ENCODE measurements around the gene ADAM33. TPM values are rescaled to one million over a fixed set of nuclear protein-coding genes. Genes with fewer than 3 reads are reported as not detected.

The ADAM33 gene
- total RNA-seq, 1 experiment from 2014 or later = not detected

DNA sequence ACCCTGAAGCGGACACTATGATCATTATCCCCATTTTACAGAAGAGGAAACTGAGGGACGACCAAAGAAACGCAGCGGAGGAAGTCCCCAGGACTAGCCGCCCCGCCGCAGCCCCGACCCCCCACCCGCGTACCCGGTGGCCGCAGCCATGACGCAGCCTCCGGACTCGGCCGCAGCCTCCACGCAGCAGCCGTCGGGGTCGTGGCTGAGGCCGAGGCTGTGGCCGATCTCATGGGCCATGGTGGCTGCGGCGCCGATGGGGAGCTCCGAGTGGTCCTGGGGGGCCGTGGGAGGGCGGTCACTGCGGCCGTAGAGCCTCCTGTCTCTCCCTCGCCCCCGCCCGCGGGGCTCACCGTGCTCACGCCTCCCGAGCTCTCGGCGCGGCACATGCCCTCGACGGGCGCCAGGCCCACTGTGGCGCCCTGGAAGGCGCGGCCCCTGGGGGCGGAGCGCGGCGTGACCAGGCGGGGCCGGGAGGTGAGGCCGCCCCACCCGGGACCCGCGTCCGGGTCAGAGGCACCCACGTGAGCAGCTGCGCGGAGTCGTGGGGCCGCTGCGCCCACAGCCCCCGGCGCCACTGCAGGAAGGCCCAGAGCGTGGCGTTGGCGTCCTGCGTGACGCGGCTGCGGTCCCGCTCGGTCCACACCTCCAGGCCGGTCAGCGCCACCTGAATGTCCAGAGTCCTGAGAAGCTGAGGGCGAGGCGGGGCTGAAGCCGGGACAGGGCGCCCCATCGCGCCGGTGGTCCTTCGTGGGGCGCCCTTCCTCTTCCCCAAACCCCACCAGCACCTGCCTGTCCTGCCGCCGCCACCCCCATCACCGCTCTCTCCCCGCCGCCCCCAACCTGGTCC is 8.4 kb downstream of the ADAM33 start:
- in situ Hi-C loops (cut with HindIII; ENCODE audit: low sequenced_read_pairs) = no loop called here
- no peak for DNase-seq (ENCODE audit: low spot score)

DNA sequence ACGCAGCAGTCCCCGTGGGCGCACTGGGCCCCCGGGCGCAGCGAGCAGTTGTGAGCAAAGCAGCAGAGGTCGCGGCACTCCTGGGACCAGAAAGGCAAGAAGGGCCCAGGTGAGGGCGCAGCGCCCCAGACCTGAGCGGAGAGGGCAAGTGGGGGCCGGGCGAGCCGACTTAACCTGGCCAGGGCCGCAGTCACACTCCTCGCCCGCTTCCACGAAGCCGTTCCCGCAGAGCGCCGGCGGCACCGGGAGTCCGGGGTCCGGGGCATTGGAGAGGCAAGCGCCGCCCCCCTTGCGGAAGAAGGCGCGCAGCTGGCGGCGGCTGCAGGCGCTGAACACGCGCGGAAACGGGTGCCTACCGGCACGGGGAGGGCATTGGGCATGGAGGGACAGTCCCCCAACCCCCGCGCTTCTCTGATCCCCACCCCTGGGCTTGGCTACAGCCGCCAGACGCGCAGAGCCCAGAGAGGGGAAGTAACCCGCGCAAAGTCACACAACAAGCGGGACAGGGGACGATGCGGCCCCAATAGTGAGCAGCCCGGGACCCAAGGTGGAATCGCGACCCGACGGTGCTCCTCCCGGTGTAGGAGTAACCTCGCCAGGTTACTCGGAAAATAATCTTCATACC is 9.2 kb downstream of the ADAM33 start:
- DNase-seq (ENCODE audit: low spot score) = no peak
- in situ Hi-C loops (cut with HindIII; ENCODE audit: low sequenced_read_pairs) = no loop called here

DNA sequence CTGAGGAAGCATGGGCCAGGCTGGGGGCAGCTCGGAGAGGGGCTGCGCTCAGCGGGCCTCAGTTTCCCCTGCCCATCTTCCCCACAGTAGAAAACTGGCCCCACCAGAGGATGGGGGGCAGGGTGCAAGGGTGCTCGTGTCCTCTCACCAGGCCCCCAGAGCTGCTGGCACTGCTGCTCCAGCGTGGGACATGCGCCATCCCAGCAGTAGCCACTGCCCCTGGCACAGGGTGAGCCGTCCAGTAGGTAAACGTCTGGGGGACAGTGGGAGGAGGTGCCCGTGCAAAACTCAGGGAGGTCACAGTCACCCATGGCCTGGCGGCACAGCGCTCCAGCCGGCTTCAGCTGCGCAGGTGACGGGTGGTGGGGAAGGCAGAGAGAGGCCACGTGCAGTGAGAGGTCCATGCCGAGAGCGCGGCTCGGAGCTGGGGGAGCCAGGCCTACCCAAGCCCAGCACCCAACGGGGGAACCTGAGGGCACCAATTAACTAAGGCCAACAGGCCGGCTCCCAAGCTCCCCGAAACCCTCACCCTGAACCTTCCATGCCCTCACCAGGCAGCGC is 9.7 kb downstream of the ADAM33 start:
- DNase-seq (ENCODE audit: low spot score) = no peak
- in situ Hi-C loops (cut with HindIII; ENCODE audit: low sequenced_read_pairs) = no loop called here

DNA sequence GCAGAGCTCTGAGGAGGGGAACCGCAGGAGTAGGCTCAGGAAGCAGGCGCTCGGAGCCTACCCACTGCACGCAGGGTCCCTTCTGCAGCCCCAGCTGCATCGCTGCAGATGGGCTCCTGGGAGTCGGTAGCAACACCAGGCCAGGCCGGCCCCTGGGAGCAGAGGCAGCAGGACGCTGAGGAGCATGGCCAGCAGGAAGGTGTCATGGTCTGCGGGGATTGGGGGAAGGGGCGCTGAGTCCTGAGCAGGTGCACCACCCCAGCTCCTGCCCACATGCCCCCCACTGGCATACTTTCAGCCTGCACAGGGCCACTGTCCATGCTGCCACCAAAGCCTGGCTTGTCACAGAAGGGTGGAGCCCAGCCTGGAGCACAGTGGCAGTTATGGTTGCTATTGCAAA is 10.9 kb downstream of the ADAM33 start:
- no peak for DNase-seq (ENCODE audit: low spot score)
- in situ Hi-C loops (cut with HindIII; ENCODE audit: low sequenced_read_pairs) = no loop called here

- in situ Hi-C loops (cut with HindIII; ENCODE audit: low sequenced_read_pairs) = no loop called here
- no peak for DNase-seq (ENCODE audit: low spot score)
Measured at GRCh38 chr20:3670511-3670910, 11.3 kb downstream of the ADAM33 start.

DNA sequence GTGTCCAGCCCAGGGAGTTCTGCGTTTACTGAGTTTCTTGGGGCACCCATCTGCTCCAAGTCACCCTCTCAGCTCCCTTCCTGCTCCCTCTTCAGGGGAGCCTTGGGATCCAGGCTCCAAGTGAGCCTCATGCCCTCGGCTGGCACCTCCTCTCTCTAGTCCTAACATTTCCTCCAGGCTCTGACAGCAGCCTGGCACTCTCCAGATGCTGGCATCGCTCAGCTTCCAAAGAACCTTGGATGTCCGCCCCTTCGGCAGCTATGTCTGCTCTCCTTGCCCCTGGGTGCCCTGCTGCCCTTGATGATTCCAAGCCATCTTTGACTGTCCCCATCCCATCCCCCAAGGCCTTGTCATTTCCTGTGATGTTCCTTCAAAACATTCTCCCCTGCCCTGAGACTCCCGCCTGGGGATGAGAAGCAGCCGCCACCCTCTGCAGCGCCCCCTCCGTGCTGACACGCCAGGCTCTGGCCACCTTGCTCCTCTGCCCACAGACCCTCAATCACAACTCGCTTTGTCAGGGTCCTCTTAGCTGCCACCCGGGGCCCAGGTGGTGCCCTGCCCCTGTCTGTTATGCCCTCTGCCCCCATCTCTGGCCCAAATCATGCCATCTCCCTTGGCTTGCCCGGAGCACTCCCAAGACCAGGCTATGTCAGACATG is 12.0 kb downstream of the ADAM33 start:
- no peak for DNase-seq (ENCODE audit: low spot score)
- in situ Hi-C loops (cut with HindIII; ENCODE audit: low sequenced_read_pairs) = no loop called here

DNA sequence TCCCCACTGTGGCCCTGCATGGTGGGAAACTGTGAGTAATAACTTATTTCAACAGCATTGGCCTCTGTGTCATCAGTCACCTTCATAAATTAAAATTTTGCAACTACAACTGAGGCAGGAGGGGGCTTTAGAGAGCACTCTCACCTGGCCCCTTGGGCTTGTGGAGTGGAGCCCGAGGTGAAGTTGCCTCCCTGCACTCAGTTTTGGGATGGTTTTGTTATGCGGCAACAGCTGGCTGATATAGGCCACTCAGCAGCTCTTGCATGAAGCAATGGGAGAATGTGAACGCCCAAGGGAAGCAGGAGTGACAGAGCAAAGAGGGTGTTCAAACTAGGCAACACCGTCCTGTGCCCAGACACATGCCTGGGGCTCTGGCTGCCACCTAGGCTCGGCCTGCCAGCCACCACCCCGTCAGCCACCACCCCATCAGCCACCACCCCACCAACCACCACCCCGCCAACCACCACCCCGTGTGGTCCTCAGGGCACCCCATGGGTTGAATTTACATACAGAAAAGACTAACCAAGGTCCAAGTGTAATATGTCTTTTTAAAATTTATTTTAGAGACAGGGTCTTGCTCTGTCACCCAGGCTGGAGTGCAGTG is 14.3 kb downstream of the ADAM33 start:
- in situ Hi-C loops (cut with HindIII; ENCODE audit: low sequenced_read_pairs) = no loop called here
- DNase-seq (ENCODE audit: low spot score) = no peak

DNA sequence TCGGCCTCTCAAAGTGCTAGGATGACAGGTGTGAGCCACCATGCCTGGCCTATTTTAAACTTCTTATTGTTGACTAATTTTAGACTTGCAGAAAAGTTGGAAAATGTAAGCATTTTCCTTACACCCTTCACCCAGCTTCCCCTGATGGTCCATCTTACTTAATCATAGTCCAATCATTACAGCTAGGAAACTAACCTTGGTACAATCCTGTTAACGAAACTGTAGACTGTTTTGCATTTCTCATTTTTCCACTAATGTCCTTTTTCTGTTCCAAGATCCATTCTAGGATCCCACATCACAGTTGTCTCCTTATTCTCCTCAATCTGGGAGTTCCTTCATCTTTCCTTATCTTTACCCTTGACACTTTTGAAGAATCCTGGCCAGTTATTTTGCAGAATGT is 18.0 kb downstream of the ADAM33 start:
- in situ Hi-C loops (cut with HindIII; ENCODE audit: low sequenced_read_pairs) = no loop called here
- DNase-seq (ENCODE audit: low spot score) = no peak

GRCh38 chr20:3663031-3663701 is 18.6 kb downstream of the ADAM33 start, which contains the start of gene GFRA4:
TSS of gene GFRA4 (minus strand) at chr20:3663399. CDS start at chr20:3663399, 0 bp downstream.
- in situ Hi-C loops (cut with HindIII; ENCODE audit: low sequenced_read_pairs) = no loop called here
- no peak for DNase-seq (ENCODE audit: low spot score)

DNA sequence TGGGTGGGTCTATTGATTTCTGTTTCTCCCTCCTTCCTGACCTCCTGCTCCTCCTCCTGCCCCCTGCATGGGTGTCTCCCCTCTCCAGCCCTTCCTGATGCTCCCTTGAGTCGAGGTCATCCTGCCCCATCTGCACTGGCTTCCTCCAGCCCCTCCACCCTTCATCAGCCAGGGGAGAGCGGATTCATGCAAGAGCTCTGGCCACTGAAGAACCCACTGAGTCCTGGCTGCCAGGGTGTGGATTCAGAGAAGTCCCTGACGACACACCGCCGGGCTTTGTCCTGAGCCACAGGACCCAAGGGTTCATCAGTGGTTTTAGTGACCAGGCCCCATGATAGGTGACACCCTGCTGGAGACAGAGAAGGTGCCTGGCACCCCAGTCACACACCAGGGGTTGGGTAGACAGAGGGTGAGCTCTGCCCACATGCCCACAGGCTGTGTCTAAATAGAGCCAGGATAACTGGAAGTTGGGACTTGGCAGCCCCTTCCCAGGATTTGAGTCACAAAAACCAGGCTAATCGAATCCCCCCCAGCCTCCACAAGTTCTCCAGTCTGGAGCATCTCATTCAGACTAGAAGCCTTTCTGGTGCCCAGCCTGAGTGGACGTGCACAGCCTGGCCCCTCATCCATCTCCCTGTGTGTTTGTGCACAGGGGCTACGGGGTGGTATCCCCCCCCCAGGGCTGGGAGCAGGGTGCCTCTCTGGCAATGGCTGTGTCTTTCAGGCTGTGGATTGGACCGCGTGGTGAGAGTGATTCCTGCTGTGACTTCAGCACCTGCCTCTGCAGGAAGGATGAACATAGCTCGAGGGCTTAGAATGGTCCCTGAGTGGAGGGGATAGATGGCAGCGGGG is 19.8 kb downstream of the ADAM33 start:
- in situ Hi-C loops (cut with HindIII; ENCODE audit: low sequenced_read_pairs) = no loop called here
- DNase-seq (ENCODE audit: low spot score) = no peak

- no peak for DNase-seq (ENCODE audit: low spot score)
- in situ Hi-C loops (cut with HindIII; ENCODE audit: low sequenced_read_pairs) = no loop called here
Measured at GRCh38 chr20:3661060-3661813, 20.6 kb downstream of the ADAM33 start.

GRCh38 chr20:3660262-3661059 is 21.3 kb downstream of the ADAM33 start:
- DNase-seq (ENCODE audit: low spot score) = no peak
- in situ Hi-C loops (cut with HindIII; ENCODE audit: low sequenced_read_pairs) = no loop called here

DNA sequence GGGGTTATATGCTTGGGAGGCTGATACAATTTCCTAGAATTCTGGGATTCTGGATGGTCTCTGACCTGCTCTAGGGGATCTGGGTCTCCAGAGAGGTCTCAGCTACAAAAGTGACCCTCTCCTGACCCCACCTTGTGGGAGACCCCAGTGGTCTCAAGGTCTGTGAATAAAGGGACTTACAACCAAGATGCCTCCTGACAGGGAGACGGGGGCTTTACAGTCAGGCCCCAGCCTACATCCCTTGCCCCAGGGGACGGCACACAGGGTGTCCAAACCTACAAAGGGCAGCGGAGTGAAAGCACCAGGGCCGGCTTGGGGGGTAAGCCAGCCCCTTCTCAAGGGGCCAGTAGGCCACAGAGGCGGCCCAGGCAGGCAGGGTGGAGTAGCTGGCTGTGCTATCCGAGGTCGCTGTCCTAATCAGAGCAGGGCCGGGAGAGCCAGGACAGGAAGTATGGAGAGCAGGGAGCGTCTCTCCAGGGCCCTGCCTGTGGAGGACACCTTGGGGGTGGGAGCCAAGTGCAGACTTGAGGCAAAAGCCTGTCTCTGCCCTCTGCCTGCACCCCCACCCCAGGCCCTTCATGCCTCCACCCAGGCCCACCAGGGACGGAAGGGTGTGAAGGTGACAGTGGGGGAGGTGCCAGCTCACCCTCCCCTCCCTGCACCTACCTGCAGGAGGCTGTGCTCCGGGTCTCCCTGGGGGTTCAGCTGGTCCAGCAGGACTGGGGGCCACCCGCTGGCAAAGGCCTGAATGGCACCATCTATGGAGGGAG is 22.1 kb downstream of the ADAM33 start:
- no peak for DNase-seq (ENCODE audit: low spot score)
- in situ Hi-C loops (cut with HindIII; ENCODE audit: low sequenced_read_pairs) = no loop called here

DNA sequence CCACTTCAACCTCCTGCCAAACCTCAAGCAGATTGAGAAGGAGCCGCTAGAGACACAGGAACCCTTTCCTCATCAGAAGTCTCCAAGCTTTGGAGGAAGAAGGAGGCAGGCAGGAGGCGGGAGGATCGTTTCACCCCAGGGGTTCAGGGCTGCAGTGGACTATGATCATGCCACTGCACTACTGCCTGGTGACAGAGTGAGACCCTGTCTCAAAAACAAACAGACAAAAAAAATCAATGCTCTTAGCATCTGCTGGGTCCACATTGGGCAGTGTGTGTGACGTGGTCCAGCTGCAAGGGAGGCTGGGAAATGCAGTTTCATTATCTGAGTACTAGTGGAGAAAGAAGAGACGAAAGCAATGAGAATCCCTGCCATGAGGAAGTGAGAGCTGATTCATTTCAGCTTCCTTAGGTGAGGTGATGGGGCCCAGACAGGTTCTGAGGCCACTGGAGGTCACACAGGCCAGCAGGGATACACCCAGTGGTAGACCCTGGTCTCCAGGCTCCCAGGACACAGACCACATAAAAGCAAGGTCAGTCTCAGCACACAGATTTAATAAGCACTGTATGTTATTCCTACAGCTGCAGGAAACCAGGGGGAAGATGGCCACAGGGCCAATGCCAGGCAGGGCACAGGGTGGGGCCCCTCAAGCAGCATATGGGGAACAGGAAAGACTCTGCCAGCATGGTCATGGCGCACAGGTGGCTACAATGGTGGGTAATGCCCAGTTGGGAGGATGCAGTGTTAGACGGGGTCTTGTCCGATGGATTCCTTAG is 22.9 kb downstream of the ADAM33 start:
- in situ Hi-C loops (cut with HindIII; ENCODE audit: low sequenced_read_pairs) = no loop called here
- DNase-seq (ENCODE audit: low spot score) = no peak

DNA sequence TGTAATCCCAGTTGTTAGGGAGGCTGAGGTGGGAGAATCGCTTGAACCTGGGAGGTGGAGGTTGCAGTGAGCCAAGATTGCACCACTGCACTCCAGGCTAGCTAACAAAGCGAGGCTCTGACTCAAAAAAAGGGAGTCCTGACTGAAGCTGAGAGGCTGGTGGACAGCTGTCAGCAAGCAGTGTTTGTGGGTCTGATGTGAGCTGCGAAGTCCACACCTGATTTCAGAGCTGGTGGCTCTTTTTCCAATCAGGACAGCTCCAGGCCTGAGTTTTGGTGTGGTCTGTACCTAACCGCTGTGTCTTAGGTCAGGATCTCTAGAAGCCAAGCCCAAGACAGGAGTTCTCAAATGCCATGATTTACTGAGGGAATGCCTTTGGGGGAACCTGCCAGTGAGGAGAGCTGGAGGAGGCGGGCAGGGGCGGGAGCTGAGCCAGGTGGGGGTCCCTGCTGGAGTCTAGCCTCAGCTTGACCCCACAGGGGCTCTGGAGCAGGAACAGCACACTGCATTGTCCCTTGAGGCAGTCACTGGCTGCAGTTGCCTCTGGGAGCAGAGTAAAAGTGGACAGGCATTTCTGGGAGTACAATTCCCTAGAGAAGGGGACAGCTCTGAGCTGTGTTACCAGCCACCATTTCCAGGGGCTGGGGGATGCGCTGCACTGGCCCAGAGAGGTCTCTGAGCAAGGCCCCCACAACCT is 23.6 kb downstream of the ADAM33 start:
- in situ Hi-C loops (cut with HindIII; ENCODE audit: low sequenced_read_pairs) = no loop called here
- no peak for DNase-seq (ENCODE audit: low spot score)

Data from G401 (cell line).